Endothelial cell of umbilical vein (primary cell): ENCODE results near the gene AQP12A.

Source experiments
- POLR2A ChIP-seq: IDR thresholded peaks from 2 replicates; pipeline ENCODE4 v1.6.1; 2012; ENCODE audit warnings: low read depth, mild to moderate bottlenecking, control low read depth, low read length
- POLR2AphosphoS5 ChIP-seq: IDR thresholded peaks from 2 replicates; pipeline ENCODE4 v1.6.1; 2012; ENCODE audit warnings: low read depth, mild to moderate bottlenecking, control low read depth, low read length, moderate library complexity; ENCODE audit not compliant: insufficient read depth
- TF ChIP-seq, protein P1 (sequence below), 2 donors: IDR thresholded peaks; 1 replicate in 1 of 2; 2 replicates in 1 of 2; pipeline ENCODE4 v1.5.1; 2011; ENCODE audit warnings: low read length in 2 of 2, mild to moderate bottlenecking in 2 of 2, moderate library complexity in 2 of 2, control low read depth in 1 of 2, inconsistent platforms in 1 of 2, low read depth in 1 of 2; ENCODE audit not compliant: insufficient read depth in 1 of 2; ENCODE audit errors: extremely low read depth in 1 of 2

DNA sequence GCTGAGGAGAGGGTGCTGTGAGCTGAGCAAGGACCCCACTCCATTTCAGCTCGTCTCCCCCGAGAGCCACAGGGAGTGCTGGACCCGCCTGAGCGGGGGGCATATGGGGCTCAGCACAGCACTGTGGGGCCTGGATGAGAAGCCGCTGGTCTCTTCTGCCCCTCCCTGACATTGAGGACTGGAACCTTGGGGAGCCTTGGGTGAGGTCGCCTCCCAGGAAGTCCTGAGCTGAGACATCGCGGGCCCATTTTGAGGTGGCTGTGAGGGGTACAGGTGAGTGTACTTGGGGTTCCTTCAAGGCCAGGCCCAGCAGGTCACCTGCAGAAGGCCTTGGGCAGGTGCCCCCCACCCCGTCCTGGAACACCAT lies 3.1 kb upstream of the AQP12A start:
- TF ChIP-seq POLR2A (no peak), POLR2AphosphoS5 (no peak)
- TF ChIP-seq, protein P1, sequence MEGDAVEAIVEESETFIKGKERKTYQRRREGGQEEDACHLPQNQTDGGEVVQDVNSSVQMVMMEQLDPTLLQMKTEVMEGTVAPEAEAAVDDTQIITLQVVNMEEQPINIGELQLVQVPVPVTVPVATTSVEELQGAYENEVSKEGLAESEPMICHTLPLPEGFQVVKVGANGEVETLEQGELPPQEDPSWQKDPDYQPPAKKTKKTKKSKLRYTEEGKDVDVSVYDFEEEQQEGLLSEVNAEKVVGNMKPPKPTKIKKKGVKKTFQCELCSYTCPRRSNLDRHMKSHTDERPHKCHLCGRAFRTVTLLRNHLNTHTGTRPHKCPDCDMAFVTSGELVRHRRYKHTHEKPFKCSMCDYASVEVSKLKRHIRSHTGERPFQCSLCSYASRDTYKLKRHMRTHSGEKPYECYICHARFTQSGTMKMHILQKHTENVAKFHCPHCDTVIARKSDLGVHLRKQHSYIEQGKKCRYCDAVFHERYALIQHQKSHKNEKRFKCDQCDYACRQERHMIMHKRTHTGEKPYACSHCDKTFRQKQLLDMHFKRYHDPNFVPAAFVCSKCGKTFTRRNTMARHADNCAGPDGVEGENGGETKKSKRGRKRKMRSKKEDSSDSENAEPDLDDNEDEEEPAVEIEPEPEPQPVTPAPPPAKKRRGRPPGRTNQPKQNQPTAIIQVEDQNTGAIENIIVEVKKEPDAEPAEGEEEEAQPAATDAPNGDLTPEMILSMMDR (IDR thresholded peaks at IDR 0.05; ENCODE audit: extremely low read depth in 1 of 2, insufficient read depth in 1 of 2, low read depth in 1 of 2, low read length in 2 of 2): no peak
